ENCODE results near the gene RUNDC3A.

RUNDC3A gene

GRCh38 chr17:44308320-44308818 is at the start of gene RUNDC3A:
RUNDC3A (plus strand) TSS chr17:44308601; CDS start chr17:44308833, 232 bp downstream.
- DNase-seq (ENCODE audit: low read depth in 2 of 2, low spot score in 1 of 2) = peak; percentile 68 to 69

- DNase-seq (ENCODE audit: low read depth in 2 of 2, low spot score in 1 of 2) = no peak
Measured at GRCh38 chr17:44258811-44259351, 49.5 kb upstream of the RUNDC3A start.

GRCh38 chr17:44260296-44260695 is 48.1 kb upstream of the RUNDC3A start:
- DNase-seq (ENCODE audit: low read depth in 2 of 2, low spot score in 1 of 2) = no peak

GRCh38 chr17:44262654-44263225 is 45.7 kb upstream of the RUNDC3A start:
- DNase-seq (ENCODE audit: low read depth in 2 of 2, low spot score in 1 of 2) = no peak

GRCh38 chr17:44263345-44263902 is 45.0 kb upstream of the RUNDC3A start:
- DNase-seq (ENCODE audit: low read depth in 2 of 2, low spot score in 1 of 2) = no peak

- DNase-seq (ENCODE audit: low read depth in 2 of 2, low spot score in 1 of 2) = no peak
Measured at GRCh38 chr17:44266402-44267164, 41.8 kb upstream of the RUNDC3A start.

- no peak for DNase-seq (ENCODE audit: low read depth in 2 of 2, low spot score in 1 of 2)
Measured at GRCh38 chr17:44267165-44267455, 41.3 kb upstream of the RUNDC3A start.

- no peak for DNase-seq (ENCODE audit: low read depth in 2 of 2, low spot score in 1 of 2)
Measured at GRCh38 chr17:44267818-44268490, 40.4 kb upstream of the RUNDC3A start, which contains the start of gene SLC4A1. SLC4A1 (minus strand) TSS chr17:44268135; CDS start chr17:44262866, 5,269 bp downstream.

GRCh38 chr17:44268709-44269534 is 39.5 kb upstream of the RUNDC3A start:
- DNase-seq (ENCODE audit: low read depth in 2 of 2, low spot score in 1 of 2) = no peak

- DNase-seq (ENCODE audit: low read depth in 2 of 2, low spot score in 1 of 2) = no peak
Measured at GRCh38 chr17:44269535-44270240, 38.7 kb upstream of the RUNDC3A start.

GRCh38 chr17:44272321-44272951 is 36.0 kb upstream of the RUNDC3A start:
- DNase-seq (ENCODE audit: low read depth in 2 of 2, low spot score in 1 of 2) = no peak

GRCh38 chr17:44272954-44273353 is 35.4 kb upstream of the RUNDC3A start:
- DNase-seq (ENCODE audit: low read depth in 2 of 2, low spot score in 1 of 2) = no peak

- DNase-seq (ENCODE audit: low read depth in 2 of 2, low spot score in 1 of 2) = no peak
Measured at GRCh38 chr17:44273607-44274006, 34.8 kb upstream of the RUNDC3A start.

GRCh38 chr17:44277976-44278375 is 30.4 kb upstream of the RUNDC3A start:
- DNase-seq (ENCODE audit: low read depth in 2 of 2, low spot score in 1 of 2) = no peak

- no peak for DNase-seq (ENCODE audit: low read depth in 2 of 2, low spot score in 1 of 2)
Measured at GRCh38 chr17:44279346-44279665, 29.1 kb upstream of the RUNDC3A start.

GRCh38 chr17:44279666-44280391 is 28.6 kb upstream of the RUNDC3A start:
- DNase-seq (ENCODE audit: low read depth in 2 of 2, low spot score in 1 of 2) = peak in 1 of 2 donors; percentile 5

GRCh38 chr17:44280392-44280937 is 27.9 kb upstream of the RUNDC3A start:
- DNase-seq (ENCODE audit: low read depth in 2 of 2, low spot score in 1 of 2) = no peak

- DNase-seq (ENCODE audit: low read depth in 2 of 2, low spot score in 1 of 2) = no peak
Measured at GRCh38 chr17:44281570-44281969, 26.8 kb upstream of the RUNDC3A start.

- DNase-seq (ENCODE audit: low read depth in 2 of 2, low spot score in 1 of 2) = no peak
Measured at GRCh38 chr17:44282264-44282663, 26.1 kb upstream of the RUNDC3A start.

Measured in stimulated activated CD8-positive, alpha-beta memory T cell treated with anti-CD3 and anti-CD28 coated beads, Interleukin-4, amount 100 ng/mL, for 4 hours (primary cell).